HL-60 (cell line): ENCODE measurements around the gene PLCG1.

Experiments
- DNase-seq, 2 experiments: peaks; one replicate each; pipeline ENCODE4 v3.0.0-alpha.2; 2010 to 2020; ENCODE audit warnings: low read depth in 1 of 2, low spot score in 1 of 2
- H3K27ac ChIP-seq: fragments of 250-450 bp; sonication (Bioruptor Pico); replicated peaks from 2 replicates; pipeline ENCODE4 v1.5.1; 2020; ENCODE audit warnings: mild to moderate bottlenecking, moderate library complexity
- H3K27me3 ChIP-seq: fragments of 250-450 bp; sonication (Bioruptor Pico); 2 replicates; pipeline ENCODE4 v1.5.1; 2021; ENCODE audit warnings: mild to moderate bottlenecking, moderate library complexity; ENCODE audit not compliant: insufficient read depth, poor library complexity, severe bottlenecking
- H3K4me3 ChIP-seq: replicated peaks from 2 replicates; pipeline ENCODE4 v1.5.1; 2011; ENCODE audit warnings: mild to moderate bottlenecking, control low read depth, low read length; ENCODE audit not compliant: insufficient read depth
- GABPA ChIP-seq: IDR thresholded peaks from 2 replicates; pipeline ENCODE4 v1.6.1; 2012; ENCODE audit warnings: low read depth
- POLR2AphosphoS5 ChIP-seq: IDR thresholded peaks from 2 replicates; pipeline ENCODE4 v1.6.1; 2012; ENCODE audit warnings: low read depth
- SPI1 ChIP-seq: IDR thresholded peaks from 2 replicates; pipeline ENCODE4 v1.6.1; 2012; ENCODE audit warnings: low read depth, mild to moderate bottlenecking, borderline replicate concordance
- TF ChIP-seq, protein P1 (sequence below): IDR thresholded peaks from 2 replicates; pipeline ENCODE4 v1.6.1; 2012; ENCODE audit warnings: low read depth; ENCODE audit not compliant: insufficient replicate concordance
- TF ChIP-seq, protein P2 (sequence below): IDR thresholded peaks from one replicate; pipeline ENCODE4 v1.5.1; 2011; ENCODE audit warnings: low read length, control low read depth, inconsistent platforms; ENCODE audit not compliant: insufficient read depth

PLCG1 gene

DNA sequence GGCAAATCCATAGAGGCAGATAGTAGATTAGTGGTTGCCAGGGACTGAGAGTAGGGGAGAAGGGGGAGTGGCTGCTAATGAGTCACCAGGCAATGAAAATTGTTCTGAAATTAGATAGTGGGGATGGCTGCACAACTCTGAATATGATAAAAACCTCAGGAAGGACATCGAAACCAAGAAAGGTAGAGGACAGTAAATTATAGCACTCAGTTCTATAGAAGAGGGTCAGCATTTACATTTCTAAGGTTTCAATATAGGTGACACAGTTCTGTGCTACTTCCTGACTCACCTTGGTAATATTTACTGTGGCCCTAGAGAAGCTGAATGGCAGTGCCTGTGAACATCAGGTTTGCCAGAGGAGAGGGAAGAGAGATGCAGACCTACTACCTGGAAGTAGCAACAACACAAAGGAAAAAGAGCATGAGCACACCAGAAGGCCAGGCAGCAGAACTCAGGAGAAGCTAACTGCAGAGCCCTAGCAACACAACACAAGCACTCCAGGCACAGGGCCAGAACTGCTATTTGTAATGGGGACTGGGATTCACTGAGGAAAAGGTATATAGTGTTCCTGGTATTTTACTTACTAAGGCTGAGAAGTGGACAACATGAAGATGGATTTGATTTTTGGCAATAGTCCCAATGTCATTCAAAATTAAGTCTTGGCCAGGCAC is 75.9 kb downstream of the PLCG1 start:
- no peak overlapping the region for H3K4me3 ChIP-seq
- TF ChIP-seq SPI1: no peak
- TF ChIP-seq, protein P1, sequence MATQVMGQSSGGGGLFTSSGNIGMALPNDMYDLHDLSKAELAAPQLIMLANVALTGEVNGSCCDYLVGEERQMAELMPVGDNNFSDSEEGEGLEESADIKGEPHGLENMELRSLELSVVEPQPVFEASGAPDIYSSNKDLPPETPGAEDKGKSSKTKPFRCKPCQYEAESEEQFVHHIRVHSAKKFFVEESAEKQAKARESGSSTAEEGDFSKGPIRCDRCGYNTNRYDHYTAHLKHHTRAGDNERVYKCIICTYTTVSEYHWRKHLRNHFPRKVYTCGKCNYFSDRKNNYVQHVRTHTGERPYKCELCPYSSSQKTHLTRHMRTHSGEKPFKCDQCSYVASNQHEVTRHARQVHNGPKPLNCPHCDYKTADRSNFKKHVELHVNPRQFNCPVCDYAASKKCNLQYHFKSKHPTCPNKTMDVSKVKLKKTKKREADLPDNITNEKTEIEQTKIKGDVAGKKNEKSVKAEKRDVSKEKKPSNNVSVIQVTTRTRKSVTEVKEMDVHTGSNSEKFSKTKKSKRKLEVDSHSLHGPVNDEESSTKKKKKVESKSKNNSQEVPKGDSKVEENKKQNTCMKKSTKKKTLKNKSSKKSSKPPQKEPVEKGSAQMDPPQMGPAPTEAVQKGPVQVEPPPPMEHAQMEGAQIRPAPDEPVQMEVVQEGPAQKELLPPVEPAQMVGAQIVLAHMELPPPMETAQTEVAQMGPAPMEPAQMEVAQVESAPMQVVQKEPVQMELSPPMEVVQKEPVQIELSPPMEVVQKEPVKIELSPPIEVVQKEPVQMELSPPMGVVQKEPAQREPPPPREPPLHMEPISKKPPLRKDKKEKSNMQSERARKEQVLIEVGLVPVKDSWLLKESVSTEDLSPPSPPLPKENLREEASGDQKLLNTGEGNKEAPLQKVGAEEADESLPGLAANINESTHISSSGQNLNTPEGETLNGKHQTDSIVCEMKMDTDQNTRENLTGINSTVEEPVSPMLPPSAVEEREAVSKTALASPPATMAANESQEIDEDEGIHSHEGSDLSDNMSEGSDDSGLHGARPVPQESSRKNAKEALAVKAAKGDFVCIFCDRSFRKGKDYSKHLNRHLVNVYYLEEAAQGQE: no peak
- H3K27ac ChIP-seq: no peak overlapping the region
- no peaks in the 10 kb centered on the region for H3K27me3 ChIP-seq
- no peak for DNase-seq

DNA sequence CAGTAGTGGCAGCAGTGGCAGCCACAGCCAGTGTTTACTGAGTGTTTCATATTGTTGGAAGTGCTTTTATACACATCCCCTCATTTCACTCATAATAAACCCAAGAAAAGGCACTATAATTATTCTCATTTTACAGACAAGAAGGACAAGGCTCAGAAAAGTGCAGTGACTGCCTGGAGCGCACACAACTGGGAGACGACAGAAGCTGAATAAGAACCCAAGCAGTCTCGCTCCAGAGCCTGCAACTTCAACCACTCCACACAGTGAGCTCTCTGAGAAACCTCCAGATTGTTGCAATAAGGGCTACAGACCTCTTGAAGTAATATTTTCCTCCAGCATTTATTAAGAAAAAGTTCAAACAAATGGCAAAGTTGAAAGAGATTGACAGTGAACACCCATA is 76.9 kb downstream of the PLCG1 start:
- Histone ChIP-seq H3K4me3 (no peak overlapping the region), H3K27me3 (no peaks in the 10 kb centered on the region), H3K27ac (no peak overlapping the region)
- TF ChIP-seq, protein P2, sequence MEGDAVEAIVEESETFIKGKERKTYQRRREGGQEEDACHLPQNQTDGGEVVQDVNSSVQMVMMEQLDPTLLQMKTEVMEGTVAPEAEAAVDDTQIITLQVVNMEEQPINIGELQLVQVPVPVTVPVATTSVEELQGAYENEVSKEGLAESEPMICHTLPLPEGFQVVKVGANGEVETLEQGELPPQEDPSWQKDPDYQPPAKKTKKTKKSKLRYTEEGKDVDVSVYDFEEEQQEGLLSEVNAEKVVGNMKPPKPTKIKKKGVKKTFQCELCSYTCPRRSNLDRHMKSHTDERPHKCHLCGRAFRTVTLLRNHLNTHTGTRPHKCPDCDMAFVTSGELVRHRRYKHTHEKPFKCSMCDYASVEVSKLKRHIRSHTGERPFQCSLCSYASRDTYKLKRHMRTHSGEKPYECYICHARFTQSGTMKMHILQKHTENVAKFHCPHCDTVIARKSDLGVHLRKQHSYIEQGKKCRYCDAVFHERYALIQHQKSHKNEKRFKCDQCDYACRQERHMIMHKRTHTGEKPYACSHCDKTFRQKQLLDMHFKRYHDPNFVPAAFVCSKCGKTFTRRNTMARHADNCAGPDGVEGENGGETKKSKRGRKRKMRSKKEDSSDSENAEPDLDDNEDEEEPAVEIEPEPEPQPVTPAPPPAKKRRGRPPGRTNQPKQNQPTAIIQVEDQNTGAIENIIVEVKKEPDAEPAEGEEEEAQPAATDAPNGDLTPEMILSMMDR: no peak
- TF ChIP-seq SPI1 (no peak), GABPA (no peak), POLR2AphosphoS5 (no peak)
- TF ChIP-seq, protein P1: no peak
- no peak for DNase-seq

DNA sequence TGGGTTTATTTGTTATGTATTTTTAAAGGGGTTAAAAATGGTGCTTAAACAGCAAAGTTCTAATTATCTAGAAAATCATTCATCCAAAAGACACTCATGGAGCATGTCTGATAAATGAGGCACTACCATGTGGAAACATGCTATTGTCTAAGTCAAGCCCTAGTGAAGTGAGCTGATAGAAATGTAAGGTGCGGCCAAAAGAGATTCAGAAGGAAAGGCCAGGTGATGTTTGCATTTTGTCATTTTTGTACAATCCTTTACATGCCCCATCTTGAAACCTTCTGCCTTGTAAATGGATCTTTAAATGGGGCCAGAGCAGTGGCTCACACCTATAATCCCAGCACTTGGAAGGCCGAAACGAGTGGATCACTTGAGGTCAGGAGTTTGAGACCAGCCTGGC is 77.3 kb downstream of the PLCG1 start:
- no peak for DNase-seq
- no peak for TF ChIP-seq SPI1
- TF ChIP-seq POLR2AphosphoS5: no peak
- TF ChIP-seq, protein P1: no peak
- TF ChIP-seq, protein P2: no peak
- no peak for TF ChIP-seq GABPA
- Histone ChIP-seq H3K4me3 (no peak overlapping the region), H3K27me3 (no peaks in the 10 kb centered on the region), H3K27ac (no peak overlapping the region)
